Stimulated activated CD4-positive, alpha-beta T cell treated with anti-CD3 and anti-CD28 coated beads, Interleukin-4, amount 100 ng/mL, for 4 hours (primary cell): ENCODE results near the gene CHST2.

Experiments
- DNase-seq, 2 experiments: peaks; one replicate each; pipeline ENCODE4 v3.0.0-alpha.2; 2020

The CHST2 gene

GRCh38 chr3:143170074-143170473 is 50.5 kb downstream of the CHST2 start:
- no peak for DNase-seq

- no peak for DNase-seq
Observed at GRCh38 chr3:143170676-143171075, 51.1 kb downstream of the CHST2 start.

GRCh38 chr3:143171141-143171980 is 51.8 kb downstream of the CHST2 start:
- no peak for DNase-seq

GRCh38 chr3:143172062-143172794 is 52.7 kb downstream of the CHST2 start:
- no peak for DNase-seq

GRCh38 chr3:143172795-143173145 is 53.2 kb downstream of the CHST2 start:
- DNase-seq: no peak

- no peak for DNase-seq
Observed at GRCh38 chr3:143173242-143173641, 53.7 kb downstream of the CHST2 start.
